Measurements from ENCODE around the gene NBEAL2.
"Not testable (repeated sequence)": the region's sequence is repeated elsewhere in the genome, so short reads cannot be mapped to it uniquely, and the experiment has no call there.

- TF ChIP-seq EZH2 (IDR thresholded peaks at IDR 0.05); POLR2AphosphoS5 (IDR thresholded peaks at IDR 0.05; ENCODE audit: borderline replicate concordance, low read depth, low read length): not testable (repeated sequence)
Measured at GRCh38 chr3:47031041-47031440, 51.6 kb downstream of the NBEAL2 start.
